Fibroblast of lung (primary cell): Measurements from ENCODE around the gene ZNF197.

Experiments used
- EZH2 ChIP-seq: IDR thresholded peaks from 2 replicates; pipeline ENCODE4 v1.5.1; 2012; ENCODE audit warnings: low read length, control low read depth, mild to moderate bottlenecking; ENCODE audit errors: missing control alignments
- TF ChIP-seq, protein P1 (sequence below), 2 donors: IDR thresholded peaks in 1 of 2; conservative IDR thresholded peaks in 1 of 2; 1 replicate in 1 of 2; 2 replicates in 1 of 2; pipeline ENCODE4 v1.5.1; 2011 to 2012; ENCODE audit warnings: low read length in 2 of 2, control low read depth in 1 of 2, inconsistent platforms in 1 of 2, low read depth in 1 of 2, mild to moderate bottlenecking in 1 of 2

GRCh38 chr3:44659434-44659833 is 34.6 kb downstream of the ZNF197 start:
- TF ChIP-seq, protein P1, sequence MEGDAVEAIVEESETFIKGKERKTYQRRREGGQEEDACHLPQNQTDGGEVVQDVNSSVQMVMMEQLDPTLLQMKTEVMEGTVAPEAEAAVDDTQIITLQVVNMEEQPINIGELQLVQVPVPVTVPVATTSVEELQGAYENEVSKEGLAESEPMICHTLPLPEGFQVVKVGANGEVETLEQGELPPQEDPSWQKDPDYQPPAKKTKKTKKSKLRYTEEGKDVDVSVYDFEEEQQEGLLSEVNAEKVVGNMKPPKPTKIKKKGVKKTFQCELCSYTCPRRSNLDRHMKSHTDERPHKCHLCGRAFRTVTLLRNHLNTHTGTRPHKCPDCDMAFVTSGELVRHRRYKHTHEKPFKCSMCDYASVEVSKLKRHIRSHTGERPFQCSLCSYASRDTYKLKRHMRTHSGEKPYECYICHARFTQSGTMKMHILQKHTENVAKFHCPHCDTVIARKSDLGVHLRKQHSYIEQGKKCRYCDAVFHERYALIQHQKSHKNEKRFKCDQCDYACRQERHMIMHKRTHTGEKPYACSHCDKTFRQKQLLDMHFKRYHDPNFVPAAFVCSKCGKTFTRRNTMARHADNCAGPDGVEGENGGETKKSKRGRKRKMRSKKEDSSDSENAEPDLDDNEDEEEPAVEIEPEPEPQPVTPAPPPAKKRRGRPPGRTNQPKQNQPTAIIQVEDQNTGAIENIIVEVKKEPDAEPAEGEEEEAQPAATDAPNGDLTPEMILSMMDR (conservative IDR thresholded peaks at IDR 0.05 in 1 of 2, IDR thresholded peaks at IDR 0.05 in 1 of 2; ENCODE audit: low read depth in 1 of 2, low read length in 2 of 2), result no peak
- TF ChIP-seq EZH2, result no peak
